GM04504 (cell line): ENCODE results near the gene STX18.
A peak's percentile ranks its signal among the peaks of the same experiment; 100 is the strongest.
"Not testable (repeated sequence)": the region's sequence is repeated elsewhere in the genome, so short reads cannot be mapped to it uniquely, and the experiment has no call there.

ENCODE experiments used
- DNase-seq: peaks from one replicate; pipeline ENCODE4 v3.0.0-alpha.2; 2012; ENCODE audit warnings: low read depth

STX18 gene

DNA sequence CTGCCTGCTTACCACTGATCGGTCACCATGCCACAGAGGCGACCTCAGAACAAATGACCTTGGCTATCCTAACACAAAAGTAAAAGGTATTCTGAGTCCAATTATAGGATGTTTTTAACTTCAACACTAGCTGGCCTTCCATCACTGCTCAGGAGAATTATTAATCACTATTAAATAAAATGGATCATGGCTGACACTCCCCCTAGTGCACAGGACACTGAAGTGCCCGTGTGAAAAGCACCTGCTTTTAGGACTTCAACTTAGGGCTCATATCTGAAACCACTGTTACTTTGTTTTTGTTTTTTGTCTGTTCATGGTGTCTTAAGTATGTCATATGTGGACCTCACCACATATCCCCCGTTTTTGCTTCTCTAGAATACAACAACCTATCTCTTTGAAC is 33.9 kb downstream of the STX18 start:
- no peak for DNase-seq

DNA sequence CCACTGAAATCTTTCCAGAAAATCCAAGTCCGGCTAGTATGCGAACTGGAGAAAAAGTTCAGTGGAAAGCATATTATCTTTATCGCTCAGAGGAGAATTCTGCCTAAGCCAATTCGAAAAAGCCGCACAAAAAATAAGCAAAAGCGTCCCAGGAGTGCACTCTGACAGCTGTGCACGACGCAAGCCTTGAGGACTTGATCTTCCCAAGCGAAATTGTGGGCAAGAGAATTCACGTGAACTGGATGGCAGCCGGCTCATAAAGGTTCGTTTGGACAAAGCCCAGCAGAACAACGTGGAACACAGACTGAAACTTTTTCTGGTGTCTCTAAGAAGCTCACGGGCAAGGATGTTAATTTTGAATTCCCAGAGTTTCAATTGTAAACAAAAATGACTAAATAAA is 34.4 kb downstream of the STX18 start:
- no peak for DNase-seq

DNA sequence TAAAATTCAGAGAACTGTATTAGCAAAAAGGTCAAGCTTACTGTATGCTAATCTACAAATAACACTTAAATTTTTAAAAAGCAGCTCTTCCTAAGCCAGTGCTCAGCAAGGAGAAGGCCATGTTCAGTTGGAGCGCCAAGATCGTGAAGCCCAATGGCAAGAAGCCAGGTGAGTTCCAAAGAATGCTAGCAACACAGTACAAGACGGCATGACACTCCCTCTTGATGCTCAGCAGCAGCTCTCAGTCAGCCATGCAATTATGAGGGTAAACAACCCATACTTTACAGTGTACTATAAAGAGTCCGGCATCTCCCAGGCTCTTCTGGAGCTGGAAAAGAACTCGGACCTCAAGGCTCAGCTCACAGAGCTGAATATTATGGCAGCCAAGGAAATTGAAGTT is 34.9 kb downstream of the STX18 start:
- no peak for DNase-seq

DNA sequence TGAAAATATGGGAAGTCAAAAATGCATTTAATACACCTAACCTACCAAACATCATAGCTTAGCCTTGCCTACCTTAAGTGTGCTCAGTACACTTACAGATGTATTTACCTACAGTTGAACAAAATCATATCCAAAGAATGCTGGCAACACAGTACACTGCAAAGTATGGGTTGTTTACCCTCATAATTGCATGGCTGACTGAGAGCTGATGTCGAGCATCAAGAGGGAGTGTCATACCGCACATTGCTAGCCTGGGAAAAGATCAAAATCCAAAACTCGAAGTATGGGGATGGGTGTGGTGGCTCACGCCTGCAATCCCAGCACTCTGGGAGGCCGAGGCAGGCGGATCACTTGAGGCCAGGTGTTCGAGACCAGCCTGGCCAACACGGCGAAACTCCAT is 36.6 kb downstream of the STX18 start:
- not testable (repeated sequence) for DNase-seq

DNA sequence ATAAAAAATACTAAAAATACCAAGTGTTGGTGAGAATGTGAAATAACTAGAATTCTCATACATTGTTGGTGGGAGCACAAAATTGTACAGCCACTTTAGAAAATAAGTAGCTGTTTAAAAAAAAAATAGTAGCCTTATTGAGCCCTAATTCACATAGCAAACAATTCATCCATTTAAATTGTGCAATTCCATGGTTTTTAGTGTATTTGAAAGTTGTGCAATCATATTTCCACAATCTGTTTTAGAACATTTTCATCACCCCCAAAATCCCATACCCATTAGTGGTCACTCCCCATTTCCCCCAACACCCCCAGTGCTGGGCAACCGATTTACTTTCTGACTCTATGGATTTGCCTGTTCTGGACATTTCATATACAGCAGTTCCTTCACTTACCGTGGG is 37.1 kb downstream of the STX18 start:
- DNase-seq: no peak

DNA sequence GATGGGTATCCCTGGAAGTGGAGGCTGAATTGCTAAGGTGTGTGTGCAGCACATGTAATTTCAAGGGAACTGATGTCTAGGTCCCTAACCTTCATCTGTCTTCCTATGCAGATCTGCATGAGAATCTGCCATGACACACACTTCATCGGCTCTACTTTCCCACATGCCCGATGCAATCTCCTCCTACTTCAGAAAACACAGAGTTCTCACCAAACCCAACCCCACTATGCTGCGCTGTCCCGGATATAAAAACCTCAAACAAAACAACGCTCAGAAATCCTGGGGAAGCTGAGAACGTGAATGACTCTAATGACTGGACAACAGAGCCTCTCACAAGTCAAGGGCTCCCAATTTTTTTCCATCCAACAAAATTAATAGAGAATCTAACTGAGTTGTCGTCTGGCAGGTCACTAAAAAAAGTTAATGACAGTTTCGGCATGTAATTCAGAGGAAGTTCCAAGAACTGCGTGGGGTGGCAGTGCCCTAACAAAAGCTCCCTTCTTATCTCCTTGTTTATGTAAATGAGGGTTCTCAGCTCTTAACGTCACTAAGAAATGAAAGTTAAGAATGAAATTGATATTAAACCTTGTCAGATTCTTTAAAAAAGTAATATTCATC is 39.0 kb downstream of the STX18 start:
- no peak for DNase-seq

DNA sequence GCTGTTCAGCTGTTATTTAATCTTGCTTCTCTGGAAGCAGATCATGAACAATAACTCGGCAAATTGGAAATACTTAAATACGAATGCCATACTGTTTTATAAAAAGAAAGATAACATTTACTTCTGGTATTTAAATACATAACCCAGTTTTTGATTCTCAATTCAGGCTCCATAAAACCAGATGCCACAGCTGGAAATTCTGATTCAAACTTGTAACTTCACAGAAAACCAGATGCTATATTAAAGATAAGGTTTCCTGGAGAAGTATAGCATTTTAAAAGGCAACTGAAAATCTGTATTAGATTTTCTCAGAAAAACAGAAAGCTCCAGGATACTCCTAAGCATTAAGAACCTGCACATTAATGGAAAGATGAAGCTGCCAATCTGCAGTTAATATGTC is 40.2 kb downstream of the STX18 start:
- no peak for DNase-seq

DNA sequence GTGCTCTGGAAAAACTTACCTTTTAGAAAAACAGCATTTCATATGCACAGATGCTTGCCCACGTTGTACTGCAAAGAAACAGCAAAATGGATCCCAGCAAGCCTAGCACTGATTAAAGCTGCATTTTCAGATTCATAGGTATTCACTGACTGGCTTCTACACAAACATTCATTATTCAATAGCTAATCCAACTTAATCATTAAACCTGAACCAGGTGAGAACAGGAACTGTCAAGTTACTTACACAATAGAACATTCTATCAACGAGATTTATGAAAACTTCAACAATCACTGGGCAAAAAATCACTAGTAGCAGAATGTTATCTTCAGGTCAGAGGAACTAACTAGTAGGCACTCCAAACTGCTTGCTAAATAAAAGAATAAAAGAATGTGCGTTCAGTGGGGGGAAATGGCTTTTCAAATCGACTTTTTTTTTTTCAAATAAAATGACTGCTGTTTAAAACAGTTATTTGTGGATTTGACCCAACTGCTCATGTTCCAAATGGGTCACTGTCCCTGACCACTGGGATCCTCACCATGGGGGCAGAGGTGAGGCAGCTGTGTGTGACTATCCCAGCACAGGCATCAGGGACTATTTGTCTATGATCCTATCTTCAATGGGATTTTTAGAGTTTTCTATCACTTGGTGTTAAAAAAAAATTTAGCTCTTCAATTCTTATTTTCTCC is 42.3 kb downstream of the STX18 start:
- no peak for DNase-seq

DNA sequence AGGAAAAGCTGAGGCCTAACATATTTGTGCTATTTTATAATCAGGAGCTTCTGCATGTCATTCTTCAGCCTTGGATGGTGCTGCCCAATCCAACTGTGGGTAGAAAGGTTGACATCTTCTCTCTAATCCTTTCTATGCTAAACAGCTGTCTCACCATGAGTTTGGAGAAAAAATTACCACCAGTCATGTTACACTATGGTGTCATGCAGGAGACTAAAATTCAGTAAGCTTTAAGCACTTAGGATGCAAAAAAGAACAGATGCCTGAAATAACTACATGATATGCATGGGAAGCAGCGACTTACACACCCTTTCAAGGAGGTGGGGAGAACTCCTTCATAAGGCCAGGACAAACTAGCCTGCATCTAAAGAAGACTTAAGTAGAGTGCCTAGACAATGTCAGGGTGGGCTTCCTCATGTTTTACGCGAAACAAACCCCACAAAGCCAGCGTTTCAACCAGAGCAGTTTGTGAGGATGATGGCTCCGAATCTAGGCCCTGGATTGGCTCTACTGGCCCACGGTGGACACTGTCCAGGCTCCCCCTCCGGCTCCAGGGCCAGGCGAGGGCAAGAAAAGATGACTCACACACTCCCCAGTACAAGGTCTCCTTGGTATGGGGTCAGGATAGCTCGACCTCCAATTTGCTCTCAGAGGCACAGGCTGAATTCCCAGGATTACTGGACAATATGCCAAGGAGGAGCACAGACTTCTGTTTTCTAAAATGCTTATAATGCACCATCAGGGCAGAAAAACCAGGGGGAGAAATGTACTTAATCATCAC is 45.1 kb downstream of the STX18 start:
- no peak for DNase-seq

DNA sequence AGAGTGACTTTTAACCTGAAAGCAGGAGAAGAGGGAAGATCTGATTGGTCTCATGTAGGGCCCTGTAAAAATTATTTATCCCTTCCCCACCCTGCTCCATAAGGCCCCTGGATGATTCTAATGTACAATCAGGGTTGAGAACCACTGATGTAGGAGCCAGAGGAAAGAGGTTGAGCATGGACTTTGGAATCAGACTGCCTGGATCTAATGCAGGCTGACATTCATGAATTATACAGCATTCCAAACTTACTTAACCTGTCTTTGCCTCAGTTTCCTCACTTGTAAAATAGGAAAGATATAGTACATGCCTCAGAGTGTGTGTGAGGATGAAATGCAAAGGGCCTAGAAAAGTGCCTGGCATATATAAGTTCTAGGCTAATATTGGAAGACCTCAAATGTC is 47.0 kb downstream of the STX18 start:
- no peak for DNase-seq

DNA sequence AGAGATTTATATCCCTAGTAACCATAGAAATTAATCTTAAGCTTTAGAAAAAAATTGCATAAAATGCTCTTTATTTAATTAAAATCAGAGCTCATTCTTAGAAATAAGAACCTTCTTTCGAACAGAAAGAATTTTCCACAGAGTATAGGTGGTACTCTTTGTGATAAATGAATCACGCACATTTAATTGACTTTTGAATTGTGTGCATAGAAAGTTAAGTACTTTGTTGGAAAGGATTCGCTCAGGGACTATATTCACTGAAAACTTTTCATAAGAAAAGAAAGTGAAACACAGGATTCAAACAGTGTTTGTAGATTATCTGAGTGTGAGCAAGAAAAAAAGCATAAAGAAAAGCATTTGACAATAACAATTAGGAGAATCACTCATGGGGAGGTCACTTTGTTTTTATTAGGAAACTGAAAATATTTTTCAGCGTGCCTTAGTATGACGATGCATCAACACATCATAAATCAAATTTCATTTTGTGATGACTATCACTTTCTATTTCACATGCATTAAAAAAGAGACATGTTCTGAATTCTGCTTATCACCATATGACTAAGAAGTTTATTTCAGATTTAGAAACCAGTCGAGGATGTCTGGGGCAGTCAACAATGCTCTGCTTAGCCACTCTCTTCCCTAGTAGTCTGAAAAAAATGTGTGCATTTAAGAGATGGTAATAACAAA is 49.5 kb downstream of the STX18 start:
- DNase-seq: peak; percentile 19

DNA sequence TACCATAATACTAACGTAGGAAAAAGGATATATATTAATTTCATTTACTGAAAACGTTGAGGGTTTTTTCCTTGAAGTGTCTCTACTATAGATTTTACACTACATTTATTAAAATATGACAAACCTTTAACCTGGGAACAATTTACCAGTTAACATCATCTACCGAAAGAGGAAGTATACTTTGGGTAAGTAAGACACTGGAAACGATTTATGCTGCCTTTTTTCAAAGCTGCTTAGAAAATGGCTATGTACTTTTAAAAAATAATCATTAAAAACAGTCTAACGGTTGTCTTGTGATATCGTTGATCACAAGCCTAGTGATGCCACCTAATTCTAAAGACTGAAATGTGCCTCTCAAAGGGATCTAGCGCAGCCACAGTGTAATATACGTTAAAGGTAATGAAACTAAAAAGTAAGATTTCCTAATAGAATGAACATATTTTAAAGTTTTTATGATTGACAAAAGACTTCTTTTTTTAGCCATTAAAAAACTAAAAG is 50.4 kb downstream of the STX18 start:
- no peak for DNase-seq

DNA sequence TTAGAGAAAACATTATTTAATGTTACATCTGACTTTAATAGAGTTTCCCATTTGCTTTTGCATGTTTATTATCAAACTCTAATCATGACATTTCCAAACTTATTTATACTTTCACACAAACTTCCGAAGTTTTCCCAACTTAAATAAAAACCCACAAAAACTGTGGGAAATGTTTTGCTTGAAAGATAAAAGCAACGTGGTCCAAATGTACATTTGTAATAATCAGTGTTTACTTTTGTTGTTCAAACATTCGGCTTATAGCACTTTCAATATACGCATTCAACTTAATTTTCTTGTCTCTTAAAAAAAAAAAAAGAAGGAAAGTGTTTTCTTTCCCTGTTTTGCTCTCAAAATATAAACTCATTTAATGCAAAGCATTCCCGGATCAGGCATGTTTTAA is 51.0 kb downstream of the STX18 start:
- DNase-seq: no peak

DNA sequence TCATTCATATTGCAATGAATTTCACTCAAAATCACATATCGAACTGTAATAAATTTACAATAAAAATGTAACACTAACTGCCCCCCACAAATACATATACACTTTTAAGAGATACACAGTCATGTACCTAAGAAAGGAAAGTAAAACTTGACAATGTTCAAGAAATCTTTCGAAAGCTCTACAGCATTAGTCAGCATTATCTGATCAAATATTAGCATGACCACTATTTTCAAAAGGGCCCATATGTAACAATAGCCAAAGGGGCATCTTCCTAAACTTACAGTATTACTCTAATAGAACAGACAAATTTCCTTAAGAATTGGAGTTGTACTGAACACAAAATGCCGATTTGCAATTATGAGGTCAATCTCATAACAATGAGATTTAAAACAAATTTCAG is 51.8 kb downstream of the STX18 start:
- no peak for DNase-seq

DNA sequence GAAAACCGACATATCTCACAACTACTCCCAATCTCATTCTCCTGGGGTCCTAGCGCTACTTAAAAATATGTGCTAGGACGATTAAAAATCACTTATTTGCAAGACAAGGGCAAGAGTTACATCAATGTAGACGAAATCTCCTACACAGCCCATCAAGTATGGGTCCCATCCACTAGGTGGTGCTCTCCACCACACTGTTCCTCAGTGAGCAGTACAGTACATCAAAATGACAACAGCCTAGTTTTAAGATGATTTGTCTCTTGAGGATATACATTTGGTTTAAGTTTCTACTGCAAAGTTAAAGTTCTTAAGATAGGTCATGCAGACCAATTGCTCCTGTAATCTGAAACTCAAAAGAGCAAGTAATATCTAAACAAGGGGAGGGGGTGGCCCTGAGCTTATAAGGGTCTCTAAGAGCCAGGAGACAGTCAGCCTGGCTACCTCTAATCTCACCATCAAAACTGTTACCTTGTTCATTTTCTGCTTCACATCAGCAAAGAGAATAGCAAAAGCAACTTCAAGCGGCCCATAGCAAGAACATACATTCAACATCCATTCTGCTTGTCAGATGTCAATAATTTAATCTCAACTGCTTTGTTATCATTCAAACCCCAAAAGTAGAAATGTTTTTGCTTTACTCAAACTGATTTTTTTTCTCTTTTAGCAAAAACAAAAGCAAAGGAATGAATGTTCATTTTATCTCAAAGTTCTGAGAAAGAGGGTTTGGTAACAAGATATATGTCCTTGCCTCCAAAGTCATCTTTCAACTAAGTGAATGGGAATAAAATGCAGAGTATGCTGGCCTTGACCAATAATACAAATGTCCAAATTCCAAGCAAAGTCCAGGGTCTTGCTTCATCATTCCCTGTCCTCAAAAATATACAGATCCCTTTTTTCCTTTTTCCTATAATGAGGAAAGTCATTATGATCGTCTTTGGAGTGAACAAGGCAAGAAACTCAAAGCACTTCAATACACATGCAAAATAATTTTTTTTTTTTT is 53.1 kb downstream of the STX18 start:
- DNase-seq: peak; percentile 49

DNA sequence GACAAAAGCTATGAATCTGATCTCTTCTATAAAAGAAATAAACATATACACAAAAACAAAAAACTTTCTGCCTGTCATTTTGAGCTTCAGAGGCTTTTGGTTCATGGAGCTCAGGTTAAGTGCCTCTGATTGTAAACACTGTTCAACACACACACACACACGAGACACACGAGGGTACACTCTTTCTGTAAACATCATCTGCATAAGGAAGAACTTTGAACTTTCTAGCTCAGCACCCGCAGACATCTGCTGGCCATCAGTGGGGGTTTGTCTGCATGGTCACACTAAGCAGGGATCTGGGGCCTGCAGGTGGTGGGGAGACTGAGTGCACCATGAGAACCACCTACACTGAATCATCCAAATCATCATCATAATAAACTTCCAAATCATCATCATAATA is 54.9 kb downstream of the STX18 start:
- DNase-seq: no peak

DNA sequence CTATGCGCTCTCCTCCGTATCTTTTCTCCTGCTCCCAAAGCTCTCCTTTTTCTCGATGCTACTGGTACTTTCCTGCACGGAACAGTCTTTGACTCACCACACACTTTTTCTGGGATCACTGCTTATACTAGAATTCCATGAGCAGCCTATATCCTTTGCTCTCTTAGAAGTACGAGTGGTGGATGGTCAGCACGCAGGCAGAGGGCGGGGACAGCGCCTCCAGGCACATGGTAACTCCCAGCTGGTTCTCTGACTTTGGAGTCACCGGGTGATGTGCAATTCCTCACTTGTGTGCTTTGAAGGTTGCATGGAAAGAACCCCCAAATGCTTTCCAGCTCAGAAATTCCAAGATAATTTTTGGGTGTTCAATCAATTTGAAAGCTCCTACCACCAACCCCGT is 56.0 kb downstream of the STX18 start:
- DNase-seq: no peak

DNA sequence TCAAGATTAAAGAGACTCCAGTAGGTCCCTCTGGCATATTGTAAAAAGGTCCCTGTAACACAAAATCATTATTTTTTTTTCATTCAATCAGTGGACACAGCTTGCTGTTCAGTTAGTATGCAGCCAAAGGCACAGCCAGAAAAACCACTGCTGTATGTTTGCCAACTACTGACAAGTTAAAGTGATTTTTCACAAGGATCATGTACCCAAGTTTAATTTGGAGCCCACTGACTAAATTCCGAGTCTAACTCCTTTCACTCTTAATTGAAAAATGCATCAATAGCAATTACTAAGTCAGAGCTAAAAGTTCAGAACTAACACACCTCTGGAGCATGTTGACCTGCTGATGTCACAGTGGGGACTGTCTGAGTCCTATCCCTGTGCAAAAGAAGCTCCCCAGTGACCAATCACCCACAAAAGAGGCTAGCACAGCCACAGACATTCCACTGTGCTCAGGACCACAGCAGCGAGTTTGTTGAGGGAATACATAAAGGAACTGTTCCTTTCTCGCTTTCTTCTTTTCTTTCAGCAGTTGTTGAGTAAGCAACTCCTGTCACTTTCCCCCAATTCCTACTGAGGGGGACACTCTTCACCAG is 60.4 kb downstream of the STX18 start:
- DNase-seq: no peak

DNA sequence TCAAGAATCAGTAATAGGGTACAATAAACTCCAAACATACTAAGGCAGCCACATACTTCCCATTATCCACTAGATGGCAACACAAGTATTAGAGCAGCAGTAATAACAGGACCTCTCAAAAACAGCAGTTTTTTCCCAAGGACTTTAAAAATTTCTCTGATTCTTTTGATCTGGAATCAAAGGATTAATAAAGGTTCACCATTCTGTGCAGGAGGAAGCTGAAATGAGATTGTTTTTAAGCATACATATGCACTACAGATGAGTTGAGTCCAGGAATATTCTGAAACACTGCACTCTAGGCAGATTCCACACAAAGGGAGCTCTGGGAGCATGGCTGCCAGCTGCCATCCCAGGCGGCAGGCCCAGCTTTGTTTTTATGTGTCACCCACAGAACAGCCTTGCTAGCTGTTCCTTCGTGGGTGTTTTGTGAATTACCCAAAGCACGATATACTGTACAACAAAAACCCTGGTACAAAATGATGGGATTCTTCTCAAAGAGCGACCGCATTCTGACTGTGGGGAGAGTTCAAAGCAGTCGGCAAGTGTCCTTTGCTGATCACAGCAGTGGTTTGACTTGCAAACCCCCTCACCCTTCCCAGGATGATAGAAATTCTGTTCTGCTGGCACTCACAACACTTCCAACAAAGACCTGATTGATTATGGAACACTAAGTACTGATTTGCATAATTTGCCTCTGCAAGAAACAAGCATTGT is 61.0 kb downstream of the STX18 start:
- DNase-seq: no peak

DNA sequence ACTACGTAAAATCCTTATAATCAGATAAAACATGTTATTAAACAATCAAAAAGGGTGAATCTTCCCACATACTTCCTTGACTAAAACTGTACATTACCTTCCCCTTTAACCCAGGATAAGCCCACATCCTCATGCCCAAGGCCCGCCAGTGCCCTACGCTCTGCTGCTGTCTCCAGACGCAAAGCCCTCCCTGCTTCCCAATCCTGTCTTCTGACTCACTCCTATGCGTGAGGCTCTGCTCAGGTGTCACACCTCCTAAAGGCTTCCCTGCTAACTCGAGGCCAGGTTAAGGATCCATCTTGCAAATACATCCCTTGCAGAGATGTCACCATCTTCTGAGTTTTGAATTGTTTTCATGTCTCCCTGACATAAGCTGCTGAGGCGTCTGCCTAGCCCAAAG is 61.6 kb downstream of the STX18 start:
- DNase-seq: no peak
